ENCODE data around the gene SLC27A4. TPM values are rescaled to one million over a fixed set of nuclear protein-coding genes. Genes with fewer than 3 reads are reported as not detected.

SLC27A4 gene
- total and polyA plus RNA-seq, 12 donors: 6.6 to 40.0 (median 20.6) TPM

GRCh38 chr9:128323791-128324190 is 16.5 kb upstream of the SLC27A4 start:
- no peaks in the 10 kb centered on the region for H3K27me3 ChIP-seq
- intact Hi-C loops (cut with DNase I): no loop called here
- H3K36me3 ChIP-seq (replicated peaks in 1 of 2): peaks cover 0 to 40% of the 10 kb centered on the region in 2 donors
- H3K4me3 ChIP-seq: peak overlapping the region in 1 of 4 donors; percentile 74
- H3K4me1 ChIP-seq (replicated peaks in 1 of 2): peaks cover 17 to 22% of the 10 kb centered on the region in 2 donors
- H3K9me3 ChIP-seq (replicated peaks in 1 of 3): no peaks in the 10 kb centered on the region
- H3K27ac ChIP-seq: peak overlapping the region in 1 of 5 donors; percentile 19
- 75 to 80% (median 79%) methylated on average over 12 of the region's 12 CpGs for WGBS, 4 donors
- TF ChIP-seq POLR2A (IDR thresholded peaks at IDR 0.05): no peak
- no peak for TF ChIP-seq CTCF (IDR thresholded peaks at IDR 0.05)
- DNase-seq: no peak

- Histone ChIP-seq H3K9me3 (replicated peaks in 1 of 3) (no peaks in the 10 kb centered on the region), H3K4me3 (no peak overlapping the region), H3K27ac (no peak overlapping the region), H3K36me3 (replicated peaks in 1 of 2) (peaks cover 0 to 40% of the 10 kb centered on the region in 2 donors), H3K27me3 (no peaks in the 10 kb centered on the region), H3K4me1 (replicated peaks in 1 of 2) (peaks cover 20 to 27% of the 10 kb centered on the region in 2 donors)
- TF ChIP-seq POLR2A (IDR thresholded peaks at IDR 0.05): no peak
- no peak for TF ChIP-seq CTCF (IDR thresholded peaks at IDR 0.05)
- no peak for DNase-seq
- 80 to 100% (median 95%) methylated on average over 1 of the region's 1 CpG for WGBS, 4 donors
- intact Hi-C loops (cut with DNase I): no loop called here
Observed at GRCh38 chr9:128324401-128324800, 15.9 kb upstream of the SLC27A4 start.

GRCh38 chr9:128325629-128326028 is 14.7 kb upstream of the SLC27A4 start:
- Histone ChIP-seq H3K9me3 (replicated peaks in 1 of 3) (no peaks in the 10 kb centered on the region), H3K27ac (no peak overlapping the region), H3K27me3 (no peaks in the 10 kb centered on the region), H3K4me1 (replicated peaks in 1 of 2) (peaks cover 22 to 27% of the 10 kb centered on the region in 2 donors), H3K36me3 (replicated peaks in 1 of 2) (peaks cover 0 to 40% of the 10 kb centered on the region in 2 donors), H3K4me3 (no peak overlapping the region)
- DNase-seq: no peak
- no peak for TF ChIP-seq POLR2A (IDR thresholded peaks at IDR 0.05)
- no peak for TF ChIP-seq CTCF (IDR thresholded peaks at IDR 0.05)
- 82 to 92% (median 86%) methylated on average over 10 to 13 of the region's 13 CpGs for WGBS, 4 donors
- intact Hi-C loops (cut with DNase I): no loop called here

- no peaks in the 10 kb centered on the region for H3K27me3 ChIP-seq
- H3K27ac ChIP-seq: no peak overlapping the region
- no peak for TF ChIP-seq POLR2A (IDR thresholded peaks at IDR 0.05)
- TF ChIP-seq CTCF (IDR thresholded peaks at IDR 0.05): no peak
- intact Hi-C loops (cut with DNase I): no loop called here
- peaks cover 0 to 10% of the 10 kb centered on the region in 2 donors for H3K36me3 ChIP-seq (replicated peaks in 1 of 2)
- H3K4me3 ChIP-seq: no peak overlapping the region
- no peak for DNase-seq
- WGBS, 4 donors: 67 to 74% (median 72%) methylated on average over 3 to 11 of the region's 11 CpGs
- H3K4me1 ChIP-seq (replicated peaks in 1 of 2): peaks cover 5% of the 10 kb centered on the region in 2 donors
- H3K9me3 ChIP-seq (replicated peaks in 1 of 3): no peaks in the 10 kb centered on the region
Observed at GRCh38 chr9:128333451-128333869, 6.9 kb upstream of the SLC27A4 start.
